AG10803 (cell line): Measurements from ENCODE around the gene ZNF174.
A peak's percentile ranks its signal among the peaks of the same experiment; 100 is the strongest.

ENCODE experiments used
- DNase-seq: peaks from one replicate; pipeline ENCODE4 v3.0.0; 2010; ENCODE audit warnings: low read depth
- H3K4me3 ChIP-seq: 2 replicates; pipeline ENCODE4 v1.5.1; 2011; ENCODE audit warnings: mild to moderate bottlenecking, low read length, control low read depth
- TF ChIP-seq, protein P1 (sequence below): conservative IDR thresholded peaks from 2 replicates; pipeline ENCODE4 v1.5.1; 2011; ENCODE audit warnings: mild to moderate bottlenecking, low read length, control low read depth, inconsistent platforms

ZNF174 gene

GRCh38 chr16:3369073-3369472 is 31.9 kb upstream of the ZNF174 start:
- H3K4me3 ChIP-seq, result no peak overlapping the region
- TF ChIP-seq, protein P1, sequence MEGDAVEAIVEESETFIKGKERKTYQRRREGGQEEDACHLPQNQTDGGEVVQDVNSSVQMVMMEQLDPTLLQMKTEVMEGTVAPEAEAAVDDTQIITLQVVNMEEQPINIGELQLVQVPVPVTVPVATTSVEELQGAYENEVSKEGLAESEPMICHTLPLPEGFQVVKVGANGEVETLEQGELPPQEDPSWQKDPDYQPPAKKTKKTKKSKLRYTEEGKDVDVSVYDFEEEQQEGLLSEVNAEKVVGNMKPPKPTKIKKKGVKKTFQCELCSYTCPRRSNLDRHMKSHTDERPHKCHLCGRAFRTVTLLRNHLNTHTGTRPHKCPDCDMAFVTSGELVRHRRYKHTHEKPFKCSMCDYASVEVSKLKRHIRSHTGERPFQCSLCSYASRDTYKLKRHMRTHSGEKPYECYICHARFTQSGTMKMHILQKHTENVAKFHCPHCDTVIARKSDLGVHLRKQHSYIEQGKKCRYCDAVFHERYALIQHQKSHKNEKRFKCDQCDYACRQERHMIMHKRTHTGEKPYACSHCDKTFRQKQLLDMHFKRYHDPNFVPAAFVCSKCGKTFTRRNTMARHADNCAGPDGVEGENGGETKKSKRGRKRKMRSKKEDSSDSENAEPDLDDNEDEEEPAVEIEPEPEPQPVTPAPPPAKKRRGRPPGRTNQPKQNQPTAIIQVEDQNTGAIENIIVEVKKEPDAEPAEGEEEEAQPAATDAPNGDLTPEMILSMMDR, result no peak
- DNase-seq, result no peak

GRCh38 chr16:3375680-3376079 is 25.3 kb upstream of the ZNF174 start:
- DNase-seq, result no peak
- TF ChIP-seq, protein P1, result no peak
- H3K4me3 ChIP-seq, result no peak overlapping the region

DNA sequence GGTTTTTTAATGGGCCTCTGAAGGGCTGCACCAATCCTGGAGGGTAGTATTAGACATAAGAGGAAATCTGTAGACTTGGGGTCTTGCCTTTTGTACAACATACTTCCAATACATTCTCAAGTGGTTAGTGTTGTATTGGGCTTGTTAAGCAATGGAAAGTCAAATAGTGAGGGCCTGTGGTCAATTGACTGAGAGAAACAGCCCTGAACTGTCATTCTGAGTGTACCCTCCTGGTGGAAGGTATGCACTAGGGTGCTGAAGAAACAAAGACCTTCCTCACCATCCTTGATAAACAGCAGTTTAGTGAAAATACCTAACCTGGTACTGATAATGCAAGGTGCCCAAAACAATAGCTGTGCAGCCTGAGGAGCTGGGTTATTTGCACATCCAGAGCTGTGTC is 23.1 kb upstream of the ZNF174 start:
- DNase-seq, result no peak
- TF ChIP-seq, protein P1, result no peak
- H3K4me3 ChIP-seq, result no peak overlapping the region

- no peak overlapping the region for H3K4me3 ChIP-seq
- TF ChIP-seq, protein P1, result no peak
- no peak for DNase-seq
Observed at GRCh38 chr16:3383045-3383448, 18.0 kb upstream of the ZNF174 start.

DNA sequence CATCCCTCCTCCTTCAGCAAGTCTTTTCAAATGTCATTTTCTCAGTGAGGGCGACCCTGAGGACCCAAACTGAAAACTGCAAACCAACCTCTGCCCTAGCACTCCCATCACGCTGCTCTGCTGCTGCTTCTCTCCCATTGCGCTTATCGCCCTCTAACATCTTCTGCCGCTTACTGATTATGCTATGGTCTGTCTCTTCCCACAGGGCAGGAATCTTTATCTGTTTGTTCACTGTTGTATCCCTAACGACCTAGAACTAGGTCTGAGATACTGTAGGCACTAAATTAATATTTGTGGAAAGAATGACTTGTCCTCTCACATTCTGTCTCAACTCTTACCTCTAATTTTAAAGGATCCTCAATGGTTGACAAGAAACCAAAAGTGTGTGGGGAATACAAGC is 12.7 kb upstream of the ZNF174 start:
- no peak for DNase-seq
- TF ChIP-seq, protein P1, result no peak
- no peak overlapping the region for H3K4me3 ChIP-seq

- no peak overlapping the region for H3K4me3 ChIP-seq
- no peak for DNase-seq
- TF ChIP-seq, protein P1, result no peak
Observed at GRCh38 chr16:3389663-3390338, 11.2 kb upstream of the ZNF174 start.

DNA sequence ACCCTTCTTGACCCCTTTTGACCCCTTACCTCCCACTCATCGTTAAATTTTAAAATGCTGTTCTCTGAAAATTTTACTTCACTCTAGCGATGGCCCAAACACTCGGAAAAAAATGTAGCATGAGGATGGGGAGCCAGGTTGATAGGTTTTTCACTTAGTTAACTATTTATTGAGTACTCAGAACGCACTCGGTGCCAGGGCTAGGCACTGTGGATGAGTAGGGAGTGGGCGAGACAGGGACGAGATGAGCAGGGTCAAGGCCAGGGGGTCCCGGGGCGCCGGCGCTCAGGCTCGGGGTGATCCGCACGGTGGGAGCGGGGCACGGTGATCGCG is 603 bp upstream of the ZNF174 start:
- TF ChIP-seq, protein P1, result no peak
- DNase-seq, result no peak
- H3K4me3 ChIP-seq, result peak overlapping the region; percentile 90
